GM21737 (cell line): ENCODE results near the gene GRK7.

ENCODE experiments used
- ATAC-seq: cut with Tn5 transposase; IDR thresholded peaks from one replicate; pipeline ENCODE4 v1.9.1; 2021; ENCODE audit warnings: mild to moderate bottlenecking, moderate library complexity; ENCODE audit not compliant: unreplicated experiment

The GRK7 gene, protein sequence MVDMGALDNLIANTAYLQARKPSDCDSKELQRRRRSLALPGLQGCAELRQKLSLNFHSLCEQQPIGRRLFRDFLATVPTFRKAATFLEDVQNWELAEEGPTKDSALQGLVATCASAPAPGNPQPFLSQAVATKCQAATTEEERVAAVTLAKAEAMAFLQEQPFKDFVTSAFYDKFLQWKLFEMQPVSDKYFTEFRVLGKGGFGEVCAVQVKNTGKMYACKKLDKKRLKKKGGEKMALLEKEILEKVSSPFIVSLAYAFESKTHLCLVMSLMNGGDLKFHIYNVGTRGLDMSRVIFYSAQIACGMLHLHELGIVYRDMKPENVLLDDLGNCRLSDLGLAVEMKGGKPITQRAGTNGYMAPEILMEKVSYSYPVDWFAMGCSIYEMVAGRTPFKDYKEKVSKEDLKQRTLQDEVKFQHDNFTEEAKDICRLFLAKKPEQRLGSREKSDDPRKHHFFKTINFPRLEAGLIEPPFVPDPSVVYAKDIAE (N-terminal part only)

DNA sequence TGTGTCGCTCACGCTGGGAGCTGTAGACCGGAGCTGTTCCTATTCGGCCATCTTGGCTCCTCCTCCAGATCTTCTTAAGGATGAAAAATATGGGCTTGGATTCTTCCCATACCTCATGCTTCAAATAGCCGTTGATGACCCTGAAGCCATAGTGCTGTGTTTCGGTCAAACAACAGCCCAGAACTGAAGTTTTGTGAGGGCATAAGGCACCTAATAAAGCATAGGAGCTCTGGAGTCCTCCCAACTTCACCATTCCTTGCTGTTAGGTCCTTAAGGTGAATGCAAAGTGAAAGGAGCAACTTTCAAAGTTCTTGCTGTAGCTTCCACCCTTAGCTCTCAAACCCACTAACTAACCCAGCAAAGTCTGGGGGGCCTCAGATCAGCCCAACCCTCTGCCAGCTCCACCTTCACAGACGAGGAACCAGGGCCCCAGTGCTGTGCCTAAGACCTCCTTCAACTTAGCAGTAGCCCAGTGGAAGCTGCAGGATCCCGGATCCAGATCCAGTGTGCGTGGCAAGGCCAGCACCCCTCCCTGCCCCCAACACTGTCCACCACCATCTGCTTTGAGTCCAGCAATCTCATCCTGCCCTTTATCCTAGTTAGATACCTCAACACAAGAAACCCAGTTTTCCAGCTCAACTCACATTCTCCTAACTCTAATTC, at the start of gene GRK7:
TSS of gene GRK7 (plus strand) at position 321 of the 663 bp plus-strand sequence. CDS start 14,877 bp downstream, outside the sequence.
- no peak for ATAC-seq

GRCh38 chr3:141714671-141715070, 48.5 kb upstream of the GRK7 start:
- ATAC-seq: no peak

- no peak for ATAC-seq
Measured at GRCh38 chr3:141722081-141722480, 41.1 kb upstream of the GRK7 start.

DNA sequence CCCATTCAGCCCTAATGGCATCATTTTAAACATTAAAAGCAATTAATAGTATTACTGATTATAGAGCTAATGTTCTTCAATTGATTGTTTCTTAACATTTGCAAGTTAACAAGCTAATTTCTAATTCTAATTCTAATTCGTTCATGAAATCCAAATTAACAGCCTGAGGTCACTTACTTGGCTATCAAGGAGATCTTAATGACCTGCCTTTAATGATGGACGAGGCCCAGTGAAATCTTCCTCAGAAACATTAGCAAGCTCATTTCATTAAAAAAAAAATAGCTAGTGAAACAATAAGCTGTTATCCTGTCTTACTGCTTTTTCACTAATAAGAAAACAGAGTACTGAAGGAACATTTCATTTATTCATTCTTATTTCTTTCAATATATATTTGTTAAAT, 40.6 kb upstream of the GRK7 start:
- ATAC-seq: no peak

DNA sequence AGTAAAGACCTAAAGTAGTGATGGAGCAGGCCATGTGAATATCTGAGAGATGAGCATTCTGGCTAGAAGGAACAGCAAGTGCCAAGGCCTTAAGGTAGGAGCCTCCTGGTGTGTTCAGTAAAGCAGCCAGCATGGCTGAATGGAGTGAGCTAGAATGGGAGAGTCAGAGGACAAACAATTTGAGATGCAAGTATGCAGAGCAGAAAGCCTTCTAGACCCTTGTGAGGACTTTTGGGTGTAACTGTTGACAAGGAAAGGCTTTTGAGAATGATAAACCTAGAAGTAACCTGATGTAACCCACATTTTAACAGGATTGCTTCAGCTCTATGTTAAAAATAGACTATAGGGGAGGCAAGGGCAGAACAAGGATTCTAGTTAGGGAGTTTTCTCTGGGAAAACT, 40.0 kb upstream of the GRK7 start:
- ATAC-seq: no peak

GRCh38 chr3:141724186-141724585, 39.0 kb upstream of the GRK7 start:
- no peak for ATAC-seq

- ATAC-seq: no peak
Measured at GRCh38 chr3:141725036-141725435, 38.2 kb upstream of the GRK7 start.

DNA sequence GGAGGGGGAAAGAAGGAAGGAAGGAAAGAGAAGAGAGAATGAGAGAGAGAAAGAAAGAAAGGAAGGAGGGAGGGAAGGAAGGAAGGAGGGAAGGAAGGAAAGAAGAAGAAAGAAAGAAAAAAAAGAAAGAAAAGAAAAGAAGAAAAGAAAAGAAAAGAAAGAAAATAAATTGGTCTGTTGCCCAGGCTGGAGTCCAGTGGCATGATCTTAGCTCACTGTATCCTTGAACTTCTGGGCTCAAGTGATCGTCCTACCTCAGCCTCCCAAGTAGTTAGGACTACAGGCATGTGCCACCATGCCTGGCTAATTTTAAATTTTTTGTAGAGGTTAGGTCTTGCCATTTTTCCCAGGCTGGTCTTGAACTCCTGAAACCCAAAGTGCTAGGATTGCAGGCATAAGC, 36.7 kb upstream of the GRK7 start:
- no peak for ATAC-seq

GRCh38 chr3:141728355-141728892, 34.8 kb upstream of the GRK7 start:
- ATAC-seq: no peak

DNA sequence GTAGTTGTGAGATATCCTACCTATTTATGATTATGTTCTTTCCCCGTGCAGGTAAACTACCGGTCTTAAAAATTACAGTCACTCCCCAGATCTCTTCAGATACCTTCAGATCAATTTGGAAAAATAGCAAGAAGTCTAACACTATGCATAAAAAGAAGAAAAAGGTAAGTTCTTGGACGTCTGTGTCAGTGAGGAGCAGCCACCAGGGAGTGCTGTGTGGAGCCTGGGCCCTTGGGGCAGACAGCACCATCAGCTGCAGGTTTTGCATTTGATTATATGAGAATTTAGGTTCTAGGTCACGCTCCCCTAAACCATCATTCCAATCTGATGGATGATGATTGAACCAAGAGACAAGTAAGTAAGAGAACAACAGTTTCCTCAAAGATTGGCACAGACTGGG, 34.0 kb upstream of the GRK7 start:
- ATAC-seq: no peak

DNA sequence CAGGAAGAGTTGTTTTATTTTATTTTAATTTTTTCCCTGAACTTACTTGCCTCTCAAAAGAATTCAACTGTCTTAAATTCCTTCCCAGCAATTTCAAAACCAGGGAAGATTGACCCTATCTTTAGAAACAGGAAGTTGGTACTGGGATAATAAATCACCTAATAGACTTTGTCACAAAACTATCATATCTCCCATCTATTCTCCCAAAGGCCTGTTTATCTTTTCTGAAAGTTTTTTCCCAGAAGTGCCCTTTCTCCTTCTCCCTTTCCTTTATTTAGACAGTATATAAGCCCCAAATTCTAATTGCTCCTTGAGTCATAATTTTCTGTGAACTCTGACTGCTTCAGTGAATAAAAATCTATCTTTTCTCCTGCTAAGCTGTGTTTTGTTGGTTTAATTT, 28.0 kb upstream of the GRK7 start:
- ATAC-seq: no peak

- ATAC-seq: no peak
Measured at GRCh38 chr3:141735770-141736465, 27.3 kb upstream of the GRK7 start.

- ATAC-seq: no peak
Measured at GRCh38 chr3:141737093-141737492, 26.1 kb upstream of the GRK7 start.

DNA sequence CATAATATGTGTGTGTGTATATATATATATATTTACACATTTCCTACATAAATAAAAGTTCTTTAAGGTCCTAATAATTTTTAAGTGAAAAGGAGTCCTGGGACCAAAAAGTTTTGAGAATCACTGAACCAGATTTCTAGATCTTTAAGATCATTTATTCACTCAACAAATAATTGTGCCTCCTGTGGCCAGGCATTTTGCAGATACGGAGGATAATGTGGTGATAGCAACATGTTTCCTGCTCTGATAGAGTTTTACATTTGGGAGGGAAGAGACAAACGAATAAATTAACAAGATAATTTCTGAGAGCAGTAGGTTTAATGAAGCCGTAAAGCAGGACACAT, 25.6 kb upstream of the GRK7 start:
- no peak for ATAC-seq

DNA sequence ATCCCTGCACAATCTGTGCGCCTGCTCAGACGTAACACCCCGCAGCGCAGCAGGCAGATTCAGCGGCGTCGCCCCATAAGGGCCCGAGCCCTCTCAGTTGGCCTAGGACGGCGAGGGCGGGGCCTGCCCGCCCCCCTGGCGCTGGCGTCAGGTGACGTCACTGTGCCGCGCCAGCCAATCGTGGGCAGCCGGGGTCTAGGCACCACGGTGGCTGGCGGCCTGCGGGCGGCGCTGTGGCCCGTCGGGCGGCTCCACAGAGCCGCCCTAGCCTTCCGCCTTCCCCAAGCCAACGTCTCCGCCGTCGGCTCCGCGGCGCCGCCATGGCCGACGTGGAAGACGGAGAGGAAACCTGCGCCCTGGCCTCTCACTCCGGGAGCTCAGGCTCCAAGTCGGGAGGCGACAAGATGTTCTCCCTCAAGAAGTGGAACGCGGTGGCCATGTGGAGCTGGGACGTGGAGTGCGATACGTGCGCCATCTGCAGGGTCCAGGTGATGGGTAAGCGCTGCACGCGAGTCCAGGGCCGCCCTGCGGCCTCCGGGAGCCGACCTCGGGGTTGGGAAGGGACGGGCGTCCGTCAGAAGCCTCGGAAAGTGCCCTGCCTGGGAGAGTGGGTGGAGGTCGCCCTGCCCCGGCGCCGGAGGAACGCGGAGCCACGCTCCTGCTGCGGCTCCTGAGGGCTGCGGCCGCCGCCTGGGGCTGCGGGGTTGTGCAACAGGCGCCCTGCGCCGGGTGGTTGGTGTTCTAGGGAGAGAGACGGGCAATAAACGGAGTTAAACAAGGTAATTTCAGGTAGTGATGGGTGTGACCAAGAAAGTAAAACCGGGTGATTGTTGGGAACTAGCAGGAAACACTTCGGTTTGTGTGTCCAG, 25.0 kb upstream of the GRK7 start, which contains the start of gene RNF7:
TSS of gene RNF7 (plus strand) at position 277 of the 869 bp plus-strand sequence. CDS start at position 321, 44 bp downstream.
- ATAC-seq: peak; percentile 91

GRCh38 chr3:141738891-141739363, 24.3 kb upstream of the GRK7 start:
- ATAC-seq: no peak

GRCh38 chr3:141739731-141740130, 23.5 kb upstream of the GRK7 start:
- no peak for ATAC-seq

GRCh38 chr3:141740349-141740748, 22.9 kb upstream of the GRK7 start:
- no peak for ATAC-seq

DNA sequence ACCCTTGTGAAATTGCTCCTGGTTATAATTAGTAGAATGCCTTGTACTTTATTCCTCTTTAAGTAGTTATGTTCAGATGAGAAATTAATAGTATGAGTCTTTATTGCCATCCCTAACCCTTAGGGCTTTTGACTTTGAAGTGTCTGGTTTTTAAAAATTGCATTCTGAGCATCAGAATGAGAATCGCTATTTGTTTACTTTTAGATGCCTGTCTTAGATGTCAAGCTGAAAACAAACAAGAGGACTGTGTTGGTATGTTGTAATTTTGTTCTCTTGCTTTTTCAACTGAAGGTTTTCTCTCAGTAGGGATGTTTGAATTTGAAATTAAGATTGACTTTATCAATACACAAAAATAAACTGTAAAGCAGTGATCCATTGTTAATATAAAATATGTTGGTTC, 19.9 kb upstream of the GRK7 start:
- ATAC-seq: no peak

DNA sequence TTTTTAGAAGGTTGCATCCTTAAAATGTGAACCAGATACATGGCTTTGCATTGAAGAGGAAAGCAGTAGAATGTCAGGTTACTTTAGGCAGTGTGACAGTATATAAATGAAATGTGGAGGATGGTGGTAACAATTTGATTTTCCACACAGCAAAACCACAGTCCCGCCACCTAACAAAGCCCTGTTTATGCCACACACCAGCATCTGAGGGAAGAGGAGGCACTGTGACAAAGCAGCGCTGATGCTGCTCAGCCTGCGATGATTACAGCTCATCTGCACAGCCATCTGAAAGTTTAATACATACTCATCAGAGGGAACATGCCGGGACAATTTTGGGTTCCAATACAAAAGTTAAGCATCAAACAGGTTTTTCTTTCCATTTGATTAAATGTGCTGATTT, 16.2 kb upstream of the GRK7 start:
- ATAC-seq: no peak
